NCI-H345 (cell line): ENCODE measurements around the gene PLA2G3.
"Not testable (repeated sequence)": the region's sequence is repeated elsewhere in the genome, so short reads cannot be mapped to it uniquely, and the experiment has no call there.

ENCODE experiments used
- DNase-seq: peaks from one replicate; lab custom pipeline; 2025; lab: John Stamatoyannopoulos, UW

The PLA2G3 gene

GRCh38 chr22:31099841-31100761, 40.2 kb downstream of the PLA2G3 start:
- no peak for DNase-seq

GRCh38 chr22:31099386-31099785, 40.9 kb downstream of the PLA2G3 start:
- DNase-seq: no peak

- no peak for DNase-seq
These were observed 41.6 kb downstream of the PLA2G3 start for GRCh38 chr22:31098632-31099110.

- DNase-seq: no peak
These were observed 42.2 kb downstream of the PLA2G3 start for GRCh38 chr22:31097941-31098631.

- not testable (repeated sequence) for DNase-seq
These were observed 42.8 kb downstream of the PLA2G3 start for GRCh38 chr22:31097539-31097938.

GRCh38 chr22:31096657-31097279, 43.5 kb downstream of the PLA2G3 start:
- DNase-seq: no peak

- no peak for DNase-seq
These were observed 44.6 kb downstream of the PLA2G3 start for GRCh38 chr22:31095637-31096249.

- no peak for DNase-seq
These were observed 45.6 kb downstream of the PLA2G3 start for GRCh38 chr22:31094741-31095140.

- DNase-seq: no peak
These were observed 46.2 kb downstream of the PLA2G3 start for GRCh38 chr22:31094021-31094551.

- no peak for DNase-seq
These were observed 47.0 kb downstream of the PLA2G3 start for GRCh38 chr22:31093086-31093850.

GRCh38 chr22:31092161-31092560, 48.1 kb downstream of the PLA2G3 start:
- no peak for DNase-seq

- DNase-seq: no peak
These were observed 49.0 kb downstream of the PLA2G3 start for GRCh38 chr22:31091106-31091975.

GRCh38 chr22:31090217-31091085, 49.9 kb downstream of the PLA2G3 start:
- DNase-seq: no peak

GRCh38 chr22:31089160-31090100, 50.9 kb downstream of the PLA2G3 start:
- DNase-seq: no peak

GRCh38 chr22:31088233-31088986, 51.9 kb downstream of the PLA2G3 start:
- no peak for DNase-seq

- no peak for DNase-seq
These were observed 52.5 kb downstream of the PLA2G3 start for GRCh38 chr22:31087744-31088215.

- no peak for DNase-seq
These were observed 53.5 kb downstream of the PLA2G3 start for GRCh38 chr22:31086703-31087330.
